Lung (tissue), 12 donors: ENCODE data around the gene BSN. TPM values are rescaled to one million over a fixed set of nuclear protein-coding genes. Genes with fewer than 3 reads are reported as not detected.

Source experiments
- ATAC-seq: fragments of 200-7000 bp; cut with Tn5 transposase; one replicate; pipeline ENCODE4 v1.9.1; 2020; ENCODE audit warnings: moderate number of reproducible peaks; ENCODE audit not compliant: insufficient read depth, low FRiP score
- DNase-seq, 3 donors: peaks; one replicate each; pipeline ENCODE4 v3.0.0-alpha.2; 2013 to 2017
- H3K27ac ChIP-seq, 2 donors: one replicate each; pipeline ENCODE4 v1.5.1; 2013; ENCODE audit warnings: mild to moderate bottlenecking in 2 of 2, moderate library complexity in 2 of 2, control low read depth in 1 of 2, inconsistent platforms in 1 of 2, low read depth in 1 of 2, low read length in 1 of 2
- H3K27me3 ChIP-seq, 3 donors: one replicate each; pipeline ENCODE4 v1.5.1; 2013; ENCODE audit warnings: low read length in 2 of 3; ENCODE audit not compliant: control insufficient read depth in 3 of 3, insufficient read depth in 3 of 3
- H3K36me3 ChIP-seq, 4 donors: one replicate each; pipeline ENCODE4 v1.5.1; 2013; ENCODE audit warnings: low read length in 4 of 4, mild to moderate bottlenecking in 1 of 4, moderate library complexity in 1 of 4; ENCODE audit not compliant: control insufficient read depth in 4 of 4, insufficient read depth in 4 of 4
- H3K4me1 ChIP-seq, 5 donors: one replicate each; pipeline ENCODE4 v1.5.1; 2013; ENCODE audit warnings: low read length in 5 of 5, mild to moderate bottlenecking in 2 of 5, moderate library complexity in 1 of 5; ENCODE audit not compliant: control insufficient read depth in 5 of 5, insufficient read depth in 5 of 5
- H3K4me3 ChIP-seq: one replicate; pipeline ENCODE4 v1.5.1; 2013; ENCODE audit warnings: mild to moderate bottlenecking, control low read depth, moderate library complexity
- H3K9ac ChIP-seq, 2 donors: one replicate each; pipeline ENCODE4 v1.5.1; 2013; ENCODE audit warnings: low read length in 2 of 2, control low read depth in 1 of 2; ENCODE audit not compliant: insufficient read depth in 1 of 2
- H3K9me3 ChIP-seq, 4 donors: one replicate each; pipeline ENCODE4 v1.5.1; 2013; ENCODE audit warnings: low read length in 3 of 4, mild to moderate bottlenecking in 1 of 4, moderate library complexity in 1 of 4; ENCODE audit not compliant: control insufficient read depth in 4 of 4, insufficient read depth in 3 of 4
- WGBS, 2 donors: extraction: QIAGEN DNeasy Blood & Tissue Kit; methylation state at CpG; one replicate each; pipeline ENCODE4 v1.1.7; 2013; 5-methylcytosine and 5-hydroxymethylcytosine counted together
- polyA plus RNA-seq, 2 donors: library from polyadenylated mRNA; stranded (reverse); fragments of 200-250 nt; gene quantifications; one replicate each; pipeline ENCODE4 v1.2.1, GENCODE V29; 2013
- total RNA-seq, 2 donors: library from RNA; depleted of rRNA in 1 of 2; stranded (reverse); fragments of >200 nt in 1 of 2; gene quantifications; one replicate each; pipeline ENCODE4 v1.2.1, GENCODE V29; 2014 to 2021
- TF ChIP-seq, protein P1 (sequence below): IDR thresholded peaks from 2 replicates; pipeline ENCODE4 v1.5.1; 2012; ENCODE audit warnings: mild to moderate bottlenecking; ENCODE audit errors: control extremely low read depth, extremely low read depth
- donor health status: control.
- donor health status: control.
- donor health status: Bipolar disorder and iron deficiency.
- donor health status: healthy.
- donor health status: DM: yes; HTN: yes; CAD: no.

BSN gene
- total and polyA plus RNA-seq, 4 donors, result 0.09 to 0.71 (median 0.47) TPM

DNA sequence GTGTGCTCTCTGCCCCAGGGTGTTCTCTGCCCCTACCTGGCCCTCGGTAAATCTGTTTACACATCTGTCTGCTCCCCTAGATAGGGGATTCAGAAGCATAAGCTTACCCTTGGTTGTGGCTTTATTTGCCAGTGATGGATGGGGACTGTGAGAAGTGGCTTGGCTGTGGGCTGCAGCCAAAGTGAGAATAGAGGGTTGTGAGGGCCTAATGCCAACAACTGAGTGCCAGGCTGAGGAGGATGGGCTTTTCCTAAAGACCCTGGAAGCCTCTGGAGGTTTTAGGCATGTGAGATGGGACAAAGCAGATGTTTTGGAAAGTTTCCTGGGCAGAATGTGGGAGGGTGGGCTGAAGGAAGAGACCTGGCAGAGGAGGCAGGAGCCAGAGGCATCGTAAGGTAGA, 104.4 kb downstream of the BSN start:
- WGBS, 2 donors, result 64 to 82% methylated on average over 2 of the region's 2 CpGs
- Histone ChIP-seq H3K27me3 (no peaks in the 10 kb centered on the region), H3K36me3 (no peaks in the 10 kb centered on the region), H3K9me3 (peaks cover 0 to 1% (median 0%) of the 10 kb centered on the region in 4 donors), H3K9ac (no peak overlapping the region), H3K4me3 (no peak overlapping the region), H3K4me1 (no peaks in the 10 kb centered on the region), H3K27ac (no peak overlapping the region)
- TF ChIP-seq, protein P1, sequence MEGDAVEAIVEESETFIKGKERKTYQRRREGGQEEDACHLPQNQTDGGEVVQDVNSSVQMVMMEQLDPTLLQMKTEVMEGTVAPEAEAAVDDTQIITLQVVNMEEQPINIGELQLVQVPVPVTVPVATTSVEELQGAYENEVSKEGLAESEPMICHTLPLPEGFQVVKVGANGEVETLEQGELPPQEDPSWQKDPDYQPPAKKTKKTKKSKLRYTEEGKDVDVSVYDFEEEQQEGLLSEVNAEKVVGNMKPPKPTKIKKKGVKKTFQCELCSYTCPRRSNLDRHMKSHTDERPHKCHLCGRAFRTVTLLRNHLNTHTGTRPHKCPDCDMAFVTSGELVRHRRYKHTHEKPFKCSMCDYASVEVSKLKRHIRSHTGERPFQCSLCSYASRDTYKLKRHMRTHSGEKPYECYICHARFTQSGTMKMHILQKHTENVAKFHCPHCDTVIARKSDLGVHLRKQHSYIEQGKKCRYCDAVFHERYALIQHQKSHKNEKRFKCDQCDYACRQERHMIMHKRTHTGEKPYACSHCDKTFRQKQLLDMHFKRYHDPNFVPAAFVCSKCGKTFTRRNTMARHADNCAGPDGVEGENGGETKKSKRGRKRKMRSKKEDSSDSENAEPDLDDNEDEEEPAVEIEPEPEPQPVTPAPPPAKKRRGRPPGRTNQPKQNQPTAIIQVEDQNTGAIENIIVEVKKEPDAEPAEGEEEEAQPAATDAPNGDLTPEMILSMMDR, result no peak
- no peak for DNase-seq
- ATAC-seq, result no peak

DNA sequence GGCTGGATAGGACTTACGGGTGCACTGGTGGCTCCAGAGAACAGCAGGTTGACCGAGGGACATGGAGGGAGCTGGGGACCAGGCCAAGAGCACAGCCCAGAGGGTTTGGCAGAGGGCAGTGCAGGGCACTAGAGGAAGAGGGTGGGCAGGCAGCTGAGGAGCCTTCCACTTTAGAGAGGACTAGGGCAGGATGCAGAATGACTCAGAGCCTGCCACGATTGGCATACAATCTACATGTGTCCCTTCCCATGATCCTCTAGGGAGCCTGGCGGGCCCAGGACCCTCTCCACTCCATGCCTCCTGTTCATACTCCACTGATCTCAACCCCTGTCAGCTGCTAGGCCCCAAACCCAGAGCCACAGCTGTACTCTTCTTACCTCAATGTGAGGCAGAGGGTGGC, 105.5 kb downstream of the BSN start:
- Histone ChIP-seq H3K9ac (no peak overlapping the region), H3K4me3 (no peak overlapping the region), H3K4me1 (no peaks in the 10 kb centered on the region), H3K9me3 (peaks cover 0 to 1% (median 0%) of the 10 kb centered on the region in 4 donors), H3K36me3 (no peaks in the 10 kb centered on the region), H3K27me3 (no peaks in the 10 kb centered on the region), H3K27ac (no peak overlapping the region)
- no peak for DNase-seq
- TF ChIP-seq, protein P1, result no peak
- ATAC-seq, result no peak
- 65 to 66% methylated on average over 4 of the region's 4 CpGs for WGBS, 2 donors

DNA sequence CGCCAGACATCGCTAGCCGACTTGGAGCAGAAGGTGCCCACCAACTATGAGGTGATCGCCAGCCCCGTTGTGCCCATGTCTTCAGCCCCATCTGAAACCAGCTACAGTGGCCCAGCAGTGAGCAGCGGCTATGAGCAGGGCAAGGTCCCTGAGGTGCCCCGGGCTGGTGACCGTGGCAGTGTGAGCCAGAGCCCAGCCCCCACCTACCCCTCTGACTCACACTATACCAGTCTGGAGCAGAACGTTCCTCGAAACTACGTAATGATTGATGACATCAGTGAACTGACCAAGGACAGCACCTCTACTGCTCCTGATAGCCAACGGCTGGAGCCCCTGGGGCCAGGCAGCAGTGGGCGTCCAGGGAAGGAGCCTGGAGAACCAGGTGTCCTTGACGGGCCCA, 107.0 kb downstream of the BSN start:
- 87 to 88% methylated on average over 14 of the region's 14 CpGs for WGBS, 2 donors
- Histone ChIP-seq H3K9ac (no peak overlapping the region), H3K36me3 (no peaks in the 10 kb centered on the region), H3K9me3 (peaks cover 0 to 1% (median 0%) of the 10 kb centered on the region in 4 donors), H3K27ac (no peak overlapping the region), H3K4me1 (no peaks in the 10 kb centered on the region), H3K27me3 (no peaks in the 10 kb centered on the region), H3K4me3 (no peak overlapping the region)
- ATAC-seq (no peak), DNase-seq (no peak)
- TF ChIP-seq, protein P1, result no peak

DNA sequence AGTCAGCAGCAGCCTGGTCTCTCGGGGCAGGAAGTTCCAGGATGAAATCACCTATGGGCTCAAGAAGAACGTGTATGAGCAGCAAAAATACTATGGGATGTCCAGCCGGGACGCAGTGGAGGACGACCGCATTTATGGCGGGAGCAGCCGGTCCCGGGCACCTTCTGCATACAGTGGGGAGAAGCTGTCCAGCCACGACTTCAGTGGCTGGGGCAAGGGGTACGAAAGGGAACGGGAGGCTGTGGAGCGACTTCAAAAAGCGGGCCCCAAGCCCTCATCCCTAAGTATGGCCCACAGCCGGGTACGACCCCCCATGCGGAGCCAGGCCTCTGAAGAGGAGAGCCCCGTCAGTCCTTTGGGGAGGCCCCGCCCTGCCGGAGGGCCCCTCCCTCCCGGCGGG, 107.7 kb downstream of the BSN start:
- ATAC-seq (no peak), DNase-seq (no peak)
- 92 to 95% methylated on average over 22 of the region's 22 CpGs for WGBS, 2 donors

More for the DNA sequence above, 107.7 kb downstream of the BSN start:
- Histone ChIP-seq H3K9me3 (peaks cover 0 to 1% (median 0%) of the 10 kb centered on the region in 4 donors), H3K9ac (no peak overlapping the region), H3K4me1 (no peaks in the 10 kb centered on the region), H3K36me3 (no peaks in the 10 kb centered on the region), H3K27ac (no peak overlapping the region), H3K27me3 (no peaks in the 10 kb centered on the region), H3K4me3 (no peak overlapping the region)
- TF ChIP-seq, protein P1, result no peak
